Caco-2 (cell line): Measurements from ENCODE around the gene WIPF3. TPM values are rescaled to one million over a fixed set of nuclear protein-coding genes. Genes with fewer than 3 reads are reported as not detected.

Experiments used
- BruUV-seq: library from RNA; stranded (reverse); fragments of 400-500 nt; replicated peaks from 2 replicates; lab custom pipeline; 2021; lab: Mats Ljungman, UMichigan
- CTCF ChIA-PET: fragments of 300-600 bp; sonication (Branson Sonifier 250); formaldehyde crosslinking; loops from one replicate; lab custom pipeline; 2022; ENCODE audit warnings: antibody characterized with exemption; lab: Charles Lee
- POLR2A ChIA-PET: fragments of 300-600 bp; sonication (Branson Sonifier 250); formaldehyde crosslinking; loops from one replicate; lab custom pipeline; 2022; ENCODE audit warnings: antibody characterized with exemption; lab: Charles Lee
- DNase-seq, 2 experiments: peaks; one replicate each; pipeline versions ENCODE4 v3.0.0 to v3.0.0-alpha.2; 2020 to 2022
- H3K27me3 ChIP-seq: replicated peaks from 2 replicates; pipeline ENCODE4 v1.6.0; 2011; ENCODE audit warnings: low read length; ENCODE audit not compliant: control insufficient read depth, insufficient read depth
- H3K36me3 ChIP-seq: 2 replicates; pipeline ENCODE4 v1.5.1; 2011; ENCODE audit warnings: low read length; ENCODE audit not compliant: control insufficient read depth, insufficient read depth
- H3K4me1 ChIP-seq: fragments of 250-450 bp; sonication (Bioruptor Pico); 2 replicates; pipeline ENCODE4 v1.5.1; 2020; ENCODE audit warnings: mild to moderate bottlenecking
- H3K4me3 ChIP-seq: 2 replicates; pipeline ENCODE4 v1.5.1; 2011; ENCODE audit warnings: low read depth, mild to moderate bottlenecking, control low read depth, low read length
- H3K9me3 ChIP-seq: fragments of 250-450 bp; sonication (Bioruptor Pico); 2 replicates; pipeline ENCODE4 v1.5.1; 2020; ENCODE audit warnings: mild to moderate bottlenecking, moderate library complexity
- H3K27ac Mint-ChIP-seq: one replicate; pipeline ENCODE4 v1.8.0; 2022; ENCODE audit warnings: mixed read lengths; ENCODE audit not compliant: unreplicated experiment
- H3K27me3 Mint-ChIP-seq: one replicate; pipeline ENCODE4 v1.8.0; 2022; ENCODE audit warnings: mixed read lengths; ENCODE audit not compliant: insufficient read depth, unreplicated experiment
- H3K36me3 Mint-ChIP-seq: one replicate; pipeline ENCODE4 v1.8.0; 2022; ENCODE audit warnings: mild to moderate bottlenecking, mixed read lengths; ENCODE audit not compliant: insufficient read depth, unreplicated experiment
- H3K4me1 Mint-ChIP-seq: one replicate; pipeline ENCODE4 v1.8.0; 2022; ENCODE audit warnings: low read depth, mixed read lengths; ENCODE audit not compliant: unreplicated experiment
- H3K4me3 Mint-ChIP-seq: one replicate; pipeline ENCODE4 v1.8.0; 2022; ENCODE audit warnings: mild to moderate bottlenecking, moderate library complexity, mixed read lengths; ENCODE audit not compliant: unreplicated experiment
- H3K9me3 Mint-ChIP-seq: one replicate; pipeline ENCODE4 v1.8.0; 2022; ENCODE audit warnings: mixed read lengths; ENCODE audit not compliant: unreplicated experiment
- CTCF ChIP-seq, 2 experiments: fragments of 200-600 bp in 1 of 2; IDR thresholded peaks; 1 replicate in 1 of 2; 2 replicates in 1 of 2; pipeline versions ENCODE4 v1.5.1 to v1.8.0; 2011 to 2022; ENCODE audit warnings: antibody characterized with exemption in 1 of 2, control low read depth in 1 of 2, inconsistent platforms in 1 of 2, low read depth in 1 of 2, low read length in 1 of 2, mild to moderate bottlenecking in 1 of 2, moderate library complexity in 1 of 2; ENCODE audit not compliant: insufficient read depth in 1 of 2, severe bottlenecking in 1 of 2, unreplicated experiment in 1 of 2
- intact Hi-C: fragments of 100-400 bp; cut with micrococcal nuclease; formaldehyde crosslinking; loops from one replicate; pipeline ENCODE4 v1.10.0; 2022; ENCODE audit not compliant: unreplicated experiment
- total RNA-seq: library from RNA; stranded (reverse); gene quantifications from 2 replicates; pipeline ENCODE4 v1.2.3, GENCODE V29; 2022

WIPF3 gene
- total RNA-seq, 1 experiment from 2014 or later: 1.2 TPM

DNA sequence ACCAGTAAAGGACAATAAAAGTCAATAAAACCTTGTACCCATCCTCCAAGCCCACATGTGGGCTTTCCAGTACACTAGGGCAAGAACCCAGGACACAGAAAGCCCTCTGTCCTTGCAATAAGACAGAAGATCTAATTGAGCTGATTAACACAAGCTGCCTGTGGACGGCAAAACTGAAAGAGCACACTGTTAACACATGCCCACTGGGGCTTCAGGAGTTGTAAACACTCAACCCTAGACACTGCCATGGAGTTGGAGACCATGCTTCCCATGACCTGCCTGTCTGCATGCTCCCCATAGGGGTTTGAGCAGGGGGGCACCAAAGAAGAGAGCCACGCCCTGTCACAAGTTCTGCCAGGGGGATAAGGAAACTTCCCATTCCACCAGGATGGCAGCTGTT is 22.6 kb upstream of the WIPF3 start:
- Histone ChIP-seq H3K4me1 (no peaks in the 10 kb centered on the region), H3K27me3 (no peaks in the 10 kb centered on the region; the same call in 1 of the 2 replicates), H3K9me3 (no peaks in the 10 kb centered on the region), H3K4me3 (no peak overlapping the region), H3K36me3 (no peaks in the 10 kb centered on the region)
- ChIA-PET POLR2A (no interaction called here), CTCF (no interaction called here)
- Mint-ChIP-seq H3K9me3 (no peaks in the 10 kb centered on the region), H3K4me3 (no peak overlapping the region), H3K27ac (no peak overlapping the region), H3K27me3 (peaks cover 6% of the 10 kb centered on the region), H3K36me3 (no peaks in the 10 kb centered on the region), H3K4me1 (no peaks in the 10 kb centered on the region)
- no peak for TF ChIP-seq CTCF (IDR thresholded peaks at IDR 0.05; ENCODE audit: insufficient read depth in 1 of 2, low read depth in 1 of 2, low read length in 1 of 2, severe bottlenecking in 1 of 2, unreplicated experiment in 1 of 2)
- no peak for DNase-seq
- BruUV-seq: no TSS peak
- intact Hi-C loops: no loop called here

DNA sequence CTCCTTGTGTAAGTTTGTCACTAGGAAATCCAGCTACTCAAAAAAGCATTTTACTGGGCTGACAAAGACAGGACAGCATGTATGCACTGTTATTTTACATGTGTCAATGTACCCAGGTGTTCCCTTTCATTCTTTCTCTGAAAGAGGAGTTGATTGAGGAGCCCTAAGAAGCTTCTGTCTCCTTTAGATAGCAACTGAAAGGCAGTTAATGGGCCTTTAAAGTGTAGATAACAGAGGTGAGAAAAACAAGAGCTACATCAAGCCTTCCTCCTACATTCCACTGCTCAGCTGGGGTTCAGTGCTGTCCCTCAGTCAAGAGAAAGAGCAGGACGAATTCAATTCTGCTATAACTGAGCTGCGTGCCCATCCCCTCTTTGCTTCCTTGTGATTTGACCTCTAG is 12.8 kb upstream of the WIPF3 start:
- no peaks in the 10 kb centered on the region for H3K4me1 ChIP-seq
- no peak overlapping the region for H3K27ac Mint-ChIP-seq
- H3K27me3 ChIP-seq: no peaks in the 10 kb centered on the region
- no peak for TF ChIP-seq CTCF (IDR thresholded peaks at IDR 0.05; ENCODE audit: insufficient read depth in 1 of 2, low read depth in 1 of 2, low read length in 1 of 2, severe bottlenecking in 1 of 2, unreplicated experiment in 1 of 2)
- ChIA-PET CTCF (no interaction called here), POLR2A (no interaction called here)
- peaks cover 4% of the 10 kb centered on the region for H3K27me3 Mint-ChIP-seq
- H3K9me3 Mint-ChIP-seq: no peaks in the 10 kb centered on the region
- DNase-seq: no peak
- intact Hi-C loops: no loop called here
- H3K4me1 Mint-ChIP-seq: no peaks in the 10 kb centered on the region
- BruUV-seq: no TSS peak
- H3K4me3 Mint-ChIP-seq: no peak overlapping the region
- H3K36me3 Mint-ChIP-seq: no peaks in the 10 kb centered on the region
- no peak overlapping the region for H3K4me3 ChIP-seq
- H3K36me3 ChIP-seq: no peaks in the 10 kb centered on the region
- H3K9me3 ChIP-seq: no peaks in the 10 kb centered on the region

DNA sequence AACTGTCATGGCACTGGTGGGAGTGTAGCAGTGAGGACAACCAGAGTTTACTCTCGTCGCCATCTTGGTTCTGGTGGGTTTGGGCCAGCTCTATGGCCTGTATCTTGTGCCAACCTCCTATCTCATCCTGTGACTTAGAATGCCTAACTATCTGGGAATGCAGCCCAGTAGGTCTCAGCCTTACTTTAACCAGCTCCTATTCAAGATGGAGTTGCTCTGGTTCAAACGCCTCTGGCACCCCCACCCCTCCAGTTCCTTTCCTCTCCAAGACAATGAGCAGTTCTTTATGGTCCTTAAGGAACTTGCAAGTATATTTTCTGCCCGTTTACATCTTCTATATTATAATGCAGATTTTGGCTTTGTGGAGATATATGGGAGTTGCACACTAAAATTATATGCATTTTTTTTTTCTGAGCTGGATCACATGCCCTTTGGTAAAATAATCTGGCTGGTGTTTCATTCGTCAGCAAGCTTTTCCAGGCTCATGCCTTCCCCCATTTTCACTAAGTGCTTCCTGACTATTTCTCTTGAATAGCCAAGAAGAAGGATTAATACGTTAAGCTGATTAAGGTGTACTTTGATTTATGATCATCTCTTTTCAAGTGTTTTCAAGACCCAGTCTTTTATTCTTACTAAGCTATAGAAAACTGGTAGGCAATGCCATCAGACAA is 11.2 kb upstream of the WIPF3 start:
- no peaks in the 10 kb centered on the region for H3K27me3 ChIP-seq
- ChIA-PET CTCF (no interaction called here), POLR2A (no interaction called here)
- H3K9me3 Mint-ChIP-seq: no peaks in the 10 kb centered on the region
- no peak overlapping the region for H3K27ac Mint-ChIP-seq
- no peaks in the 10 kb centered on the region for H3K36me3 Mint-ChIP-seq
- H3K4me3 ChIP-seq: no peak overlapping the region
- intact Hi-C loops: no loop called here
- DNase-seq: no peak
- peaks cover 4% of the 10 kb centered on the region for H3K27me3 Mint-ChIP-seq
- no TSS peak for BruUV-seq
- TF ChIP-seq CTCF (IDR thresholded peaks at IDR 0.05; ENCODE audit: insufficient read depth in 1 of 2, low read depth in 1 of 2, low read length in 1 of 2, severe bottlenecking in 1 of 2, unreplicated experiment in 1 of 2): no peak
- no peak overlapping the region for H3K4me3 Mint-ChIP-seq
- H3K4me1 ChIP-seq: no peaks in the 10 kb centered on the region
- H3K9me3 ChIP-seq: no peaks in the 10 kb centered on the region
- H3K36me3 ChIP-seq: no peaks in the 10 kb centered on the region
- H3K4me1 Mint-ChIP-seq: no peaks in the 10 kb centered on the region
